Measurements from ENCODE around the gene BCL11B.

Gene BCL11B

GRCh38 chr14:99309220-99309766 lies 37.3 kb upstream of the BCL11B start:
- H2AFZ ChIP-seq (ENCODE audit: low read depth) = no peak overlapping the region
- no peaks in the 10 kb centered on the region for H3K4me1 ChIP-seq (ENCODE audit: low read depth, poor library complexity, severe bottlenecking)
- no peak overlapping the region for H3K4me2 ChIP-seq
- no peak overlapping the region for H3K4me3 ChIP-seq (IDR thresholded peaks at IDR 0.05; ENCODE audit: insufficient read depth, low read depth, low read length)
- TF ChIP-seq CTCF (conservative IDR thresholded peaks at IDR 0.05; ENCODE audit: low read depth, low read length) = no peak
- H3K36me3 ChIP-seq (ENCODE audit: insufficient read depth) = no peaks in the 10 kb centered on the region
- no peaks in the 10 kb centered on the region for H4K20me1 ChIP-seq (ENCODE audit: insufficient read depth)
- H3K27me3 ChIP-seq (ENCODE audit: insufficient read depth, low read depth) = no peaks in the 10 kb centered on the region
- no peak overlapping the region for H3K27ac ChIP-seq
- no peak overlapping the region for H3K9ac ChIP-seq
- no peaks in the 10 kb centered on the region for H3K79me2 ChIP-seq (ENCODE audit: insufficient read depth, low read depth)

GRCh38 chr14:99304208-99304607 lies 32.2 kb upstream of the BCL11B start:
- no peak overlapping the region for H3K4me3 ChIP-seq (IDR thresholded peaks at IDR 0.05; ENCODE audit: insufficient read depth, low read depth, low read length)
- H4K20me1 ChIP-seq (ENCODE audit: insufficient read depth) = no peaks in the 10 kb centered on the region
- no peaks in the 10 kb centered on the region for H3K36me3 ChIP-seq (ENCODE audit: insufficient read depth)
- H3K9ac ChIP-seq = no peak overlapping the region
- no peaks in the 10 kb centered on the region for H3K4me1 ChIP-seq (ENCODE audit: low read depth, poor library complexity, severe bottlenecking)
- no peak overlapping the region for H2AFZ ChIP-seq (ENCODE audit: low read depth)
- no peaks in the 10 kb centered on the region for H3K79me2 ChIP-seq (ENCODE audit: insufficient read depth, low read depth)
- no peak for TF ChIP-seq CTCF (conservative IDR thresholded peaks at IDR 0.05; ENCODE audit: low read depth, low read length)
- H3K27ac ChIP-seq = no peak overlapping the region
- H3K27me3 ChIP-seq (ENCODE audit: insufficient read depth, low read depth) = no peaks in the 10 kb centered on the region
- H3K4me2 ChIP-seq = no peak overlapping the region

- Histone ChIP-seq H3K9ac (no peak overlapping the region), H3K27me3 (ENCODE audit: insufficient read depth, low read depth) (no peaks in the 10 kb centered on the region), H3K79me2 (ENCODE audit: insufficient read depth, low read depth) (no peaks in the 10 kb centered on the region), H2AFZ (ENCODE audit: low read depth) (no peak overlapping the region), H3K4me2 (no peak overlapping the region), H3K27ac (no peak overlapping the region), H3K4me1 (ENCODE audit: low read depth, poor library complexity, severe bottlenecking) (no peaks in the 10 kb centered on the region), H4K20me1 (ENCODE audit: insufficient read depth) (no peaks in the 10 kb centered on the region), H3K4me3 (IDR thresholded peaks at IDR 0.05; ENCODE audit: insufficient read depth, low read depth, low read length) (no peak overlapping the region), H3K36me3 (ENCODE audit: insufficient read depth) (no peaks in the 10 kb centered on the region)
- TF ChIP-seq CTCF (conservative IDR thresholded peaks at IDR 0.05; ENCODE audit: low read depth, low read length) = no peak
These were observed 28.2 kb upstream of the BCL11B start for GRCh38 chr14:99300190-99300589.

- Histone ChIP-seq H3K27ac (no peak overlapping the region), H4K20me1 (ENCODE audit: insufficient read depth) (no peaks in the 10 kb centered on the region), H3K9ac (no peak overlapping the region), H3K79me2 (ENCODE audit: insufficient read depth, low read depth) (no peaks in the 10 kb centered on the region), H3K4me1 (ENCODE audit: low read depth, poor library complexity, severe bottlenecking) (no peaks in the 10 kb centered on the region), H2AFZ (ENCODE audit: low read depth) (no peak overlapping the region), H3K4me2 (no peak overlapping the region), H3K4me3 (IDR thresholded peaks at IDR 0.05; ENCODE audit: insufficient read depth, low read depth, low read length) (no peak overlapping the region), H3K27me3 (ENCODE audit: insufficient read depth, low read depth) (no peaks in the 10 kb centered on the region), H3K36me3 (ENCODE audit: insufficient read depth) (no peaks in the 10 kb centered on the region)
- TF ChIP-seq CTCF (conservative IDR thresholded peaks at IDR 0.05; ENCODE audit: low read depth, low read length) = no peak
These were observed 24.5 kb upstream of the BCL11B start for GRCh38 chr14:99296517-99296916.

All from KMS-11 (cell line).